WTC11 (cell line): ENCODE data around the gene CYYR1. TPM values are rescaled to one million over a fixed set of nuclear protein-coding genes. Genes with fewer than 3 reads are reported as not detected.

Experiments used
- ATAC-seq: fragments of 200-7000 bp; cut with Tn5 transposase; 2 replicates; pipeline ENCODE4 v1.10.0; 2021; ENCODE audit warnings: mild to moderate bottlenecking, moderate library complexity
- CTCF ChIA-PET: fragments of 300-600 bp; sonication (Branson Sonifier 250); formaldehyde crosslinking; loops from one replicate; lab custom pipeline; 2021; ENCODE audit warnings: antibody characterized with exemption; lab: Charles Lee
- POLR2A ChIA-PET: fragments of 350-600 bp; sonication (Branson Sonifier 250); formaldehyde crosslinking; loops from one replicate; lab custom pipeline; 2021; ENCODE audit warnings: antibody characterized with exemption; lab: Charles Lee
- DNase-seq: peaks from one replicate; pipeline ENCODE4 v3.0.0; 2021; ENCODE audit warnings: low spot score
- H3K27ac Mint-ChIP-seq: 2 replicates; pipeline ENCODE4 v1.8.0; 2021; ENCODE audit warnings: mixed read lengths
- H3K27me3 Mint-ChIP-seq: 2 replicates; pipeline ENCODE4 v1.8.0; 2021; ENCODE audit warnings: low read depth, mild to moderate bottlenecking, moderate library complexity, mixed read lengths
- H3K36me3 Mint-ChIP-seq: 2 replicates; pipeline ENCODE4 v1.8.0; 2021; ENCODE audit warnings: mixed read lengths
- H3K4me1 Mint-ChIP-seq: 2 replicates; pipeline ENCODE4 v1.8.0; 2022; ENCODE audit warnings: mixed read lengths
- H3K4me3 Mint-ChIP-seq: 2 replicates; pipeline ENCODE4 v1.8.0; 2021; ENCODE audit warnings: mild to moderate bottlenecking, moderate library complexity, mixed read lengths
- H3K9me3 Mint-ChIP-seq: 2 replicates; pipeline ENCODE4 v1.8.0; 2021; ENCODE audit warnings: mixed read lengths
- AFF4 ChIP-seq: sonication (generic); formaldehyde crosslinking; IDR thresholded peaks from 2 replicates; pipeline ENCODE4 v1.8.1; 2023; ENCODE audit warnings: mild to moderate bottlenecking, missing genetic modification reagents, borderline replicate concordance
- CTCF ChIP-seq: fragments of 200-600 bp; IDR thresholded peaks from 2 replicates; pipeline ENCODE4 v1.8.0; 2022; ENCODE audit warnings: antibody characterized with exemption
- E2F4 ChIP-seq: sonication (generic); formaldehyde crosslinking; IDR thresholded peaks from 2 replicates; pipeline ENCODE4 v1.8.1; 2022; ENCODE audit warnings: low read depth, mild to moderate bottlenecking, moderate library complexity, missing genetic modification reagents, borderline replicate concordance
- FOXP4 ChIP-seq: sonication (generic); formaldehyde crosslinking; IDR thresholded peaks from 2 replicates; pipeline ENCODE4 v1.8.0; 2022; ENCODE audit warnings: mild to moderate bottlenecking, missing genetic modification reagents
- HMGXB4 ChIP-seq: sonication (generic); formaldehyde crosslinking; IDR thresholded peaks from 2 replicates; pipeline ENCODE4 v1.8.1; 2023; ENCODE audit warnings: mild to moderate bottlenecking, moderate library complexity, missing genetic modification reagents
- KAT7 ChIP-seq: sonication (generic); formaldehyde crosslinking; IDR thresholded peaks from 2 replicates; pipeline ENCODE4 v1.8.1; 2023; ENCODE audit warnings: missing genetic modification reagents, mild to moderate bottlenecking, borderline replicate concordance
- MXD4 ChIP-seq: fragments of 250-450 bp; sonication (Bioruptor Pico); IDR thresholded peaks from 2 replicates; pipeline ENCODE4 v1.8.0; 2021; ENCODE audit warnings: mild to moderate bottlenecking, moderate library complexity, borderline replicate concordance
- OVOL2 ChIP-seq: fragments of 250-450 bp; sonication (Bioruptor Pico); IDR thresholded peaks from 2 replicates; pipeline ENCODE4 v1.9.0; 2021; ENCODE audit warnings: mild to moderate bottlenecking, borderline replicate concordance
- PREB ChIP-seq: sonication (generic); formaldehyde crosslinking; IDR thresholded peaks from 2 replicates; pipeline ENCODE4 v1.8.1; 2022; ENCODE audit warnings: mild to moderate bottlenecking, missing genetic modification reagents, moderate library complexity, borderline replicate concordance
- RORB ChIP-seq: fragments of 250-450 bp; sonication (Bioruptor Pico); IDR thresholded peaks from 2 replicates; pipeline ENCODE4 v1.9.0; 2021; ENCODE audit warnings: mild to moderate bottlenecking
- SMAD3 ChIP-seq: sonication (generic); formaldehyde crosslinking; IDR thresholded peaks from 2 replicates; pipeline ENCODE4 v1.8.0; 2022; ENCODE audit warnings: missing genetic modification reagents, mild to moderate bottlenecking, borderline replicate concordance
- ZBTB21 ChIP-seq: sonication (generic); formaldehyde crosslinking; IDR thresholded peaks from 2 replicates; pipeline ENCODE4 v1.8.1; 2023; ENCODE audit warnings: mild to moderate bottlenecking, missing genetic modification reagents, borderline replicate concordance
- ZBTB43 ChIP-seq: sonication (generic); formaldehyde crosslinking; IDR thresholded peaks from 2 replicates; pipeline ENCODE4 v1.8.1; 2023; ENCODE audit warnings: mild to moderate bottlenecking, missing genetic modification reagents
- ZNF532 ChIP-seq: fragments of 250-450 bp; sonication (Bioruptor Pico); IDR thresholded peaks from 2 replicates; pipeline ENCODE4 v1.9.0; 2021; ENCODE audit warnings: mild to moderate bottlenecking, borderline replicate concordance
- ZSCAN18 ChIP-seq: fragments of 250-450 bp; sonication (Bioruptor Pico); IDR thresholded peaks from 2 replicates; pipeline ENCODE4 v2.1.2; 2022; ENCODE audit warnings: mild to moderate bottlenecking, moderate library complexity
- total RNA-seq: library from RNA; stranded (reverse); gene quantifications from 3 replicates; pipeline ENCODE4 v1.2.3, GENCODE V29; 2021

The CYYR1 gene
- total RNA-seq, 1 experiment from 2014 or later: 29.3 TPM

GRCh38 chr21:26445440-26445839 lies 127.6 kb downstream of the CYYR1 start:
- DNase-seq: no peak
- POLR2A ChIA-PET: no interaction called here
- Mint-ChIP-seq H3K36me3 (peaks cover 10% of the 10 kb centered on the region), H3K4me3 (no peak overlapping the region), H3K9me3 (peaks cover 11% of the 10 kb centered on the region), H3K27ac (no peak overlapping the region), H3K4me1 (peaks cover 6% of the 10 kb centered on the region), H3K27me3 (no peaks in the 10 kb centered on the region)
- TF ChIP-seq PREB (no peak), RORB (CRISPR knock-in tag) (no peak), ZBTB21 (CRISPR knock-in tag) (no peak), AFF4 (CRISPR knock-in tag) (no peak), E2F4 (no peak), FOXP4 (CRISPR knock-in tag) (no peak), SMAD3 (no peak), CTCF (no peak)
- no peak for ATAC-seq
- CTCF ChIA-PET: no interaction called here

GRCh38 chr21:26444646-26445045 lies 128.4 kb downstream of the CYYR1 start:
- Mint-ChIP-seq H3K27ac (no peak overlapping the region), H3K4me3 (no peak overlapping the region), H3K27me3 (no peaks in the 10 kb centered on the region), H3K4me1 (peaks cover 6% of the 10 kb centered on the region), H3K36me3 (peaks cover 12% of the 10 kb centered on the region), H3K9me3 (peaks cover 17% of the 10 kb centered on the region)
- ChIA-PET POLR2A (no interaction called here), CTCF (no interaction called here)
- DNase-seq (no peak), ATAC-seq (no peak)
- TF ChIP-seq ZBTB43 (CRISPR knock-in tag) (no peak), OVOL2 (no peak), ZSCAN18 (no peak), KAT7 (CRISPR knock-in tag) (no peak), HMGXB4 (no peak), MXD4 (no peak), ZNF532 (CRISPR knock-in tag) (no peak)
